B cell (primary cell): ENCODE results near the gene PCDHGC3.

Experiments
- EZH2 ChIP-seq: IDR thresholded peaks from 2 replicates; pipeline ENCODE4 v1.6.1; 2012; ENCODE audit warnings: borderline replicate concordance, low read depth, mild to moderate bottlenecking, moderate library complexity, low read length; ENCODE audit not compliant: insufficient read depth, poor library complexity, severe bottlenecking
- TF ChIP-seq, protein P1 (sequence below): fragments of 200-600 bp; IDR thresholded peaks from one replicate; pipeline ENCODE4 v1.8.0; 2022; ENCODE audit warnings: antibody characterized with exemption, mild to moderate bottlenecking

- no peak for TF ChIP-seq EZH2
- TF ChIP-seq, protein P1, sequence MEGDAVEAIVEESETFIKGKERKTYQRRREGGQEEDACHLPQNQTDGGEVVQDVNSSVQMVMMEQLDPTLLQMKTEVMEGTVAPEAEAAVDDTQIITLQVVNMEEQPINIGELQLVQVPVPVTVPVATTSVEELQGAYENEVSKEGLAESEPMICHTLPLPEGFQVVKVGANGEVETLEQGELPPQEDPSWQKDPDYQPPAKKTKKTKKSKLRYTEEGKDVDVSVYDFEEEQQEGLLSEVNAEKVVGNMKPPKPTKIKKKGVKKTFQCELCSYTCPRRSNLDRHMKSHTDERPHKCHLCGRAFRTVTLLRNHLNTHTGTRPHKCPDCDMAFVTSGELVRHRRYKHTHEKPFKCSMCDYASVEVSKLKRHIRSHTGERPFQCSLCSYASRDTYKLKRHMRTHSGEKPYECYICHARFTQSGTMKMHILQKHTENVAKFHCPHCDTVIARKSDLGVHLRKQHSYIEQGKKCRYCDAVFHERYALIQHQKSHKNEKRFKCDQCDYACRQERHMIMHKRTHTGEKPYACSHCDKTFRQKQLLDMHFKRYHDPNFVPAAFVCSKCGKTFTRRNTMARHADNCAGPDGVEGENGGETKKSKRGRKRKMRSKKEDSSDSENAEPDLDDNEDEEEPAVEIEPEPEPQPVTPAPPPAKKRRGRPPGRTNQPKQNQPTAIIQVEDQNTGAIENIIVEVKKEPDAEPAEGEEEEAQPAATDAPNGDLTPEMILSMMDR = no peak
Measured at GRCh38 chr5:141496038-141496437, 20.3 kb downstream of the PCDHGC3 start.
